Colon (tissue), 2 donors: ENCODE measurements around the gene RIMS4.

ENCODE experiments used
- FAIRE-seq: peaks from 2 replicates; lab custom pipeline; 2012; peaks lifted over from hg19 to GRCh38; lab: Jason Lieb, UNC
- donor health status: control.
- donor health status: control.

Gene RIMS4

GRCh38 chr20:44810391-44811149 is at the start of gene RIMS4:
RIMS4 (minus strand) TSS chr20:44810546; CDS start chr20:44810271, 275 bp downstream.
- FAIRE-seq, result no peak

GRCh38 chr20:44858606-44859360 is 48.4 kb upstream of the RIMS4 start:
- FAIRE-seq, result no peak

- no peak for FAIRE-seq
Measured at GRCh38 chr20:44856856-44857448, 46.6 kb upstream of the RIMS4 start.

GRCh38 chr20:44856442-44856841 is 46.1 kb upstream of the RIMS4 start:
- FAIRE-seq, result no peak

- FAIRE-seq, result peak; percentile 91
Measured at GRCh38 chr20:44851545-44851944, 41.2 kb upstream of the RIMS4 start.

- no peak for FAIRE-seq
Measured at GRCh38 chr20:44850837-44851236, 40.5 kb upstream of the RIMS4 start.

- FAIRE-seq, result no peak
Measured at GRCh38 chr20:44850272-44850671, 39.9 kb upstream of the RIMS4 start.

GRCh38 chr20:44849703-44850102 is 39.4 kb upstream of the RIMS4 start:
- no peak for FAIRE-seq

- FAIRE-seq, result no peak
Measured at GRCh38 chr20:44848254-44849015, 38.1 kb upstream of the RIMS4 start.

GRCh38 chr20:44843876-44844275 is 33.5 kb upstream of the RIMS4 start:
- FAIRE-seq, result no peak

- no peak for FAIRE-seq
Measured at GRCh38 chr20:44841955-44842354, 31.6 kb upstream of the RIMS4 start.

- FAIRE-seq, result no peak
Measured at GRCh38 chr20:44840826-44841225, 30.5 kb upstream of the RIMS4 start.

- FAIRE-seq, result no peak
Measured at GRCh38 chr20:44839481-44839880, 29.1 kb upstream of the RIMS4 start.

GRCh38 chr20:44838521-44838920 is 28.2 kb upstream of the RIMS4 start:
- no peak for FAIRE-seq

GRCh38 chr20:44837946-44838345 is 27.6 kb upstream of the RIMS4 start:
- FAIRE-seq, result no peak

- FAIRE-seq, result no peak
Measured at GRCh38 chr20:44836601-44837120, 26.3 kb upstream of the RIMS4 start.

GRCh38 chr20:44835661-44836221 is 25.4 kb upstream of the RIMS4 start:
- FAIRE-seq, result no peak

- FAIRE-seq, result no peak
Measured at GRCh38 chr20:44835116-44835515, 24.8 kb upstream of the RIMS4 start.

- FAIRE-seq, result no peak
Measured at GRCh38 chr20:44834693-44835092, 24.3 kb upstream of the RIMS4 start.

- FAIRE-seq, result no peak
Measured at GRCh38 chr20:44833437-44833836, 23.1 kb upstream of the RIMS4 start.

GRCh38 chr20:44832724-44833123 is 22.4 kb upstream of the RIMS4 start:
- no peak for FAIRE-seq

GRCh38 chr20:44830995-44831394 is 20.6 kb upstream of the RIMS4 start:
- FAIRE-seq, result no peak
